HG03571 (cell line): ENCODE measurements around the gene YJEFN3.

Source experiments
- ATAC-seq: cut with Tn5 transposase; IDR thresholded peaks from one replicate; pipeline ENCODE4 v1.9.1; 2021; ENCODE audit not compliant: unreplicated experiment

The YJEFN3 gene

DNA sequence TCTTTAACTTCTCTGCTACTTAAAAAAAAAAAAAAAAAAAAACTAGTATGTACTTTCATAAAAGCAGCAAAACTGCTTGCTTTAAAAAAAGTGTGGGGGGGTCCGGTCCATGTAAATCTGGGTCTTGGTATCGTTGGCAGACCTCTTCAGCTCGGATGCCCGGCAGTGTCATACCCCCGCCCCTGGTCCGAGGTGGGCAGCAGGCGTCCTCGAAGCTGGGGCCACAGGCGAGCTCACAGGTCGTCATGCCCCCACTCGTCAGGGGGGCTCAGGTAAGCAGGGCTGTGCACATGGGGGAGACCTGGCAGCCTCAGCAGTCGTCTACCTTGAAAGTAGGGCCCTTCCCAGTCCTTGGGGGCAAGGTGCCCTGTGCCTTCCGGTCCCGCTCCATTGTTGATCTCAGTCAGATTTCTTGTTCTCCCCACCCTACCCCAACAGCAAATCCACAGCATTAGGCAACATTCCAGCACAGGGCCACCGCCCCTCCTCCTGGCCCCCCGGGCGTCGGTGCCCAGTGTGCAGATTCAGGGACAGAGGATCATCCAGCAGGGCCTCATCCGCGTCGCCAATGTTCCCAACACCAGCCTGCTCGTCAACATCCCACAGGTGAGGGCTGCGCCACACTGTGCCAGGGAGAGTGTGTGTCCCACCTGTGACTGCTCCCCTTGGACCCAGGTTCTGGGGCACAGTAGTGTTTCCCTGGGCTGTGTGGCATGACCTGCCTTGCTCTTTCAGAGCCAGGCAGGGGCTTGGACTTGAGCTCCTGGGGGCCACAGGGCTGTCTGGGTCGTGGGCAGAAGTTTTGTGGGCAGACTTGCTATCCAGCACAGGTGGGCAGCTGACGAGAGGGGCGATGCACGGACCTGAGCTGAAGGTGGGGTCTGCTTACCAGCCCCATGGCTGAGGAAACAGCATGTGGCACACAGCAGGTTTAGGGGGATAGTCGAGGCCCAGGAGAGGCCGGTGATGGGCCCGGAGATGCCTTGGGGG is 32.8 kb upstream of the YJEFN3 start:
- ATAC-seq = no peak

DNA sequence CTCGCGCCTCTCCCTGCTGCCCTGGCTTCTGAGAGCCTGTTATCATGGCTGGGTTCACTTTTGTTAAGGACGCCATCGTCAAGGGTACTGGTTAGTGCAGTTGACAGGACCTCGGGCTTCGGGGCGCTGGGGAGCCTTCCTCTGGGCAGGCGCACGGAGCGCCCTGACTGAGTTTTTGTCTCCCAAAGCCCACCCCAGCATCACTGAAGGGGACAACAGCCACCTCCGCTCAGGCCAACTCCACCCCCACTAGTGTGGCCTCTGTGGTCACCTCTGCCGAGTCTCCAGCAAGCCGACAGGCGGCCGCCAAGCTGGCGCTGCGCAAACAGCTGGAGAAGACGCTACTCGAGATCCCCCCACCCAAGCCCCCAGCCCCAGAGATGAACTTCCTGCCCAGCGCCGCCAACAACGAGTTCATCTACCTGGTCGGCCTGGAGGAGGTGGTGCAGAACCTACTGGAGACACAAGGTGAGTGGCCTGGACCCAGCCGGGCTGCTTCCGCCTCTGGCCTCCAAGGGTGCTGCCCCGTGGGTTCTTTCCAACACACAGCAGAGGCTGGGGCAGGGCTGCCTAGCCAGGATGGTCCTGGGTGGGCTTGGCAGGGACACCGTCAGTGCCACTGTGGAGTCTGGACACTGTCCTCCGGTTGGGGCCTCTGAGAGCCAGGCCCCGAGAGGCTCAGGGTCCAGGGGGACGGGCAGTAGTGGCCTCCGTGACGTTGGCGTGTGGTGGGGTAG is 30.3 kb upstream of the YJEFN3 start:
- no peak for ATAC-seq

DNA sequence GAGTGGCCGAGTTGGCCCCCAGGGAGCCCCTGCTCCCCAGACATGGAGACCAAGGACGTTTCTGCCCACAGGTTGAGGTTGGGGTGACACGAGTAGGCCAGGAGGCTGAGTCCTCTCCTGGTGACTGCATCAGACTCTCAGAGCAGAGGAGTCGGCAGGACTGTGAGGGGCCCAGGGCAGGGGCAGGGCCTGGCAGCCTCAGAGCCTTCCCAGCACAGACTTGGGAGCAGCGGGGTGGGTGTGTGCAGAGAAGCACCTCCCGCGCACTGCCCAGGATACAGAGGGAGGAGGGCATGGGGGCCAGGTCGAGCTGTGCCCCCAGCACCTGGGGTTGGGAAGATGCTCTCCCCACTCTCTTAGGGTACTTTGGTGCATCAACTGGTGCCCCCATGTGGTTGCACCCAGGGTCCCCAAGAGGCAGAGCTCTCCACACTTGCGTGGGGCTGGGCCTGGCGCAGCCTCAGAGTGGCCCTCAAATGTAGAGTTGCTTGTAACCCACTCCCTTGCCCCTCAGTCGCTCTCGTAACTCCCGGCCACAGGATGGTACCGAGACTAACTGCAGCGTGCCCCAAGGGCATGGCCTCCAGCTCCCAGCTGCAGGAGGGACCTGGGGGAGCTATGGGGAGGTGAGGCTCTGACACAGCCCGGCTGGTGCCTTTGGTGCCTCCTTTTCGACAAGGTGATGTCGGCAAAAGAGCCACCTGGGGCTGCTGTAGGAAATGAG is 29.3 kb upstream of the YJEFN3 start:
- no peak for ATAC-seq

DNA sequence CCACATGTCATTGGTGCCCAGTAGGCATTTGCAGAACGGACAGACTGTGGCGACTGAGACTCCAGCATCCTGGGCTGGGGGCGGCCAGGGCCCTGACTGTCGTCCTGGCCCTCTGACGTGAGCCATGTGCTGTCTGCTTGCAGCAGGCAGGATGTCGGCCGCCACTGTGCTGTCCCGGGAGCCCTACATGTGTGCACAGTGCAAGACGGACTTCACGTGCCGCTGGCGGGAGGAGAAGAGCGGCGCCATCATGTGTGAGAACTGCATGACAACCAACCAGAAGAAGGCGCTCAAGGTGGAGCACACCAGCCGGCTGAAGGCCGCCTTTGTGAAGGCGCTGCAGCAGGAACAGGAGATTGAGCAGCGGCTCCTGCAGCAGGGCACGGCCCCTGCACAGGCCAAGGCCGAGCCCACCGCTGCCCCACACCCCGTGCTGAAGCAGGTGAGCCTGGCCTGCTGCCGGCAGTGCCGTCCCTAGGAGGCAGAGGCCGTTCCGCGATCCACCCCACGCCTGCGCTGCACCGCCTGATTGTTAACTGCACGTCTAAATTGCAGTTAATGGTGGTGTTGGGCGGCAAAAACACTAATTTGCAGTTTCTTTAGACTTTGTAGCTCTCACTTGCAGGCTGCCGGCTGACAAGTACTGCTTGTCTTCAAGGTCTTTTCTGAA is 27.6 kb upstream of the YJEFN3 start:
- no peak for ATAC-seq

DNA sequence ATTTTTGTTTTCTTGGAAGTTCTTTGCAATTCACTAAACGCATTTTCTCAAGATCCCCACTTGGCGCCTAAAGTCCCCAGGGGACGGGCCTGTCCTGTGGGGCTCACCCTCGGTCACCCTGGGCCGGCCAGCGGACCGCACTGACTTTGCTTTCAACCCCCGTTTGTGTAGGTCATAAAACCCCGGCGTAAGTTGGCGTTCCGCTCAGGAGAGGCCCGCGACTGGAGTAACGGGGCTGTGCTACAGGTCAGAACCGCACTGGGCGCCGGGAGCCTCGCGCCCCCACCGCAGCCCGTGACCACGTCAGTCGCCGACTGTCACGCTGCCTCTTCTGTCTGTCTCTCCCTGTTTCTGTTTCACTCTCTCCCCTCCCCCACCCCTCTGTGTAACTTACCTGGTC is 26.9 kb upstream of the YJEFN3 start:
- no peak for ATAC-seq

DNA sequence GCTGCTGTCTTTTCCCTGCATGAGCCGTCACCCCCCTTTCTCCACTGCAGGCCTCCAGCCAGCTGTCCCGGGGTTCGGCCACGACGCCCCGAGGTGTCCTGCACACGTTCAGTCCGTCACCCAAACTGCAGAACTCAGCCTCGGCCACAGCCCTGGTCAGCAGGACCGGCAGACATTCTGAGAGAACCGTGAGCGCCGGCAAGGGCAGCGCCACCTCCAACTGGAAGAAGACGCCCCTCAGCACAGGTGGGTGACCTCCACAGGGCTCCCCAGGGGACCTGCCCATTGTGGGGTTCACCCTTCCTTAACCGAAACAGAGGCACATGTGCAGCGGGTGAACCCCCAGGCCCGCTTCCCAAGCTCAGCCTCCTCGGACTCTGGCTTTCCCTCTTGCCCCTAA is 26.4 kb upstream of the YJEFN3 start:
- ATAC-seq = no peak

DNA sequence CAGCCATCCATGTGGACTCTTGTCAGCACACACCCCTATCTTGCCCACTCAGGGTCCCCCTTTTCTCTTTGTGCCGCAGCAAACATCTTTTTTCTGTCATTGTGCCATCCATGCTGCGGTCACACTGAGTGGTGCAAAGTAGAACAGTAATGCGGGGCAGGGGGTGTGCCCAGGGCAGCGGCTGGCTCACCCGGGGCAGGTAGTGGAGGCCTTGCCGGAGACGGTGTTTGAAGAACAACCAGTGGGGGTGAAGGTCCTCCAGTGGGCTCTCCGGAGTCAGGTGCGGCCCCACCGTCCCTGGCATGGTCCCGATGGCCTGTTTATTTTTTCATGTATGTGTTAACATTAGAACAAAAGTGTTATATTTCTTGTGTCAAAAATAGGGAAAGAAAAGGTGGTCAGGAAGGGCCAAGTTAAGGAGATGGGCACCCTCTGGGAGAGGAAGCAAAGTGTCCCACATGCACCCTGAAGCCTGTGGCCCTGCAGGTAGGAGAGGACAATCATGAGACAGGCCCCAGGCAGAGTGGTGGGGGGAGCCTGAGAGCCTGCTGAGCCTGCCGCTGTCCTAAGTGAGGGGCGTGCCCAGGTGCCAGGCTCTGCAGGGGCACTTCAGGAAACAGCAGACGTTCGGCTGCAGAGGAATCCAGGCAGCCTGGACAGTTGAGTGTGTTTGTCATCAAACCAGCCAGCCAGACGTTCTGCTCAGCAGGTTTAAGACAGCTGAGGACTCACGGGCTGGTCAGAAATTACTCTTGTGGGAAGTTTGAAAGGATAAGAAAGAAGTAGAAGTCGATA is 25.7 kb upstream of the YJEFN3 start:
- ATAC-seq = no peak

DNA sequence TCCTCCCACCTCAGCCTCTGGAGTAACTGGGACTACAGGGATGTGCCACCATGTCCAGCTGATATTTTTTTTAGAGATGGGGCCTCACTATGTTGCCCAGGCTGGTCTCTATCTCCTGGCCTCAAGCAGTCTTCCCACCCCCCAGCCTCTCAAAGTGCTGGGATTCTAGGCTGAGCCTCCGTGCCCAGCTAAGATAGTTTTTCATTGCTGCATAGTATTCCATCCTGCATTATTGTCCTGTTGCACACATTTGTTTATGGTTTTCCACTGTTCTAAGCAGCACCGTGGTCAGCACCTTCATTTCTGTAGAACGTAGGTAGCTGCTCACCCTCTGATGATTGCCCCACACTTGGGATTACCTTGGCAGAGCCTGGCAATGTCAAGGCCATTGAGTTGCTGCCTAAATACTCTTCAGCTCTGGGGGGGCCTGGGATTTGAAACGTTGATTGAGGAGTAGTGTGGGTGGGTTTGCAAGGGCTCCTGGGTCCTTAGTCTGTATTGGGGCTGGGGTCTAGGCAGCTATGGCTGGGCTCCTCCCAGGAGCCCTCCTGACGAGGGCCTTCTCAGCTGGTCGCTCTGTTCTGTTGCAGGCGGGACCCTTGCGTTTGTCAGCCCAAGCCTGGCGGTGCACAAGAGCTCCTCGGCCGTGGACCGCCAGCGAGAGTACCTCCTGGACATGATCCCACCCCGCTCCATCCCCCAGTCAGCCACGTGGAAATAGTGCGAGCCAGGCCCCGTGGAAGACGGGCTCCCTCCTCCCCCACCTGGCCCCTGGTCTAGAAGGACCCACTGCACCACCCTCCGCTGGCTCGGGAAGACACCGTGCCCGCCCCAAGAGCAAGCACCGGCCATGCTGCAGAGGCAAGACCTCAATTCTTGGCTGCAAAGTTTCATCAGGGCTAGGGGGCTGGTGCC is 23.7 kb upstream of the YJEFN3 start:
- no peak for ATAC-seq

DNA sequence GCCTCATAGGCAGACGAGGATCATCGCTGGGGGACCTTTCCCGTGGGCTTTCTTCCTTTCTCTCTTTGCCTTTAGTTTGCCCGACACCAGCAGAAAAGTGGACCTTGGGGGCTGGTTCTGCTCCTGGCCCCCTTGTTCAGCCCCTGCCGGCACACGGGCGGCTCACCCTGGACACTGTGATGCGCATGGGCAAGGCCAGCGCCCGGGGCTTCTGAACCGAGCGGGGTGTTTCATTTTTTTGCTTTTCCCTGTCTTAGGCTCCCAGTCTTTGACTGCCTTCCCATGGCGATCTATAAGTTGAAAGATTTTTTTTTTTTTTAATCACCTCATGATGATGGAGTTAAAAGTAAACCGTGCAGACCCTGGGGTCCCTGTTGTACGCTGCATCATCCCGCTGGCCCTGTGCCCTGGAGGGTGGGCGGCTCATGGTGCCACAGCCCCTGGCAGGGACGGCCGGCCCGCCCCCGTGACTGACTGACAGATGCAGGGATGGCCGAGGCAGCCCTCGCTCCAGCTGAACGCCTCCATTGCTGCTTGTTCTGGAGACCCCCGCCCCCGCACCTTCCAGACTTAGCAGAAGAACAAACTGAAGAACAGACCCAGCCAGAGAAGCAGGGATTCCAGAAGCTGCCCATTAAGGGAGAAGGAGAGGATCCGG is 22.9 kb upstream of the YJEFN3 start:
- no peak for ATAC-seq

DNA sequence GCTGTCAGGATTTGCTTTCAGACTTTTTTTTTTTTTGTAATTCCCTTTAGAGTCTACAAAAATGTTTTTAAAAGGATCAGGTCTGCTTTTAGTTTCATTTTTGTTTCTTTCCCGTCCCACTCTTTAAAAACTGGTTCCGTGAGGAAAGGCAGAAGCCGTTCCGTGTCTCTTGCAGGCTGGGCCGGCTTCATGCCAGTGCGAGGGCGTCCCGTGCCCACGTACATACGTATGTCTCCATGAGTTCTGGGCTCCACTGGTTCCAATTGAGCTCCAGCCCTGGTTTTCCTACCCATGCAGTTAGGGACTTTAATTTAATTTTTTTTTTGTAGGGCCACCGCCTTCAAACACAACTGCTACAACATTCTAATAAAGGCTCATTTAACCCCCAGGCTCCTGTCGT is 22.1 kb upstream of the YJEFN3 start:
- no peak for ATAC-seq

DNA sequence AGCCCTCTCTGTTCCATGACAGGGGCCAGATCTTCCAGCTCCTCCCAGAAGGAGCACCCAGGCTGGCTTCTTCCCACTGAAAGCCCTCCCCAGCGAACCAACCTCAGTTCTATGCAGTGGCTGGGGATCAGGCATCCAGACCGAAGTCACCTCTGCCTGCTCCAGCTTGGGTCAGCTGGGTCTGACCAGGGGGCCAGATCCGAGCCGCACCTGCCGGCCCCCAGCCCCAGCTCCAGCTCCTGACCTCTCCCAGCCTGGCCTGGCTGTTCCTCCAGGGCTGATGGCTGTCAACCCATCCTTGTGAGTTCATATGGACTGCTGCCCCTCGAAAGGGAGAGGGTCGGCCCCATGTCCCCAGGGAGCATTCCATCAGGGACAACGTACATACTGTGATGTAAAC is 21.4 kb upstream of the YJEFN3 start:
- no peak for ATAC-seq

DNA sequence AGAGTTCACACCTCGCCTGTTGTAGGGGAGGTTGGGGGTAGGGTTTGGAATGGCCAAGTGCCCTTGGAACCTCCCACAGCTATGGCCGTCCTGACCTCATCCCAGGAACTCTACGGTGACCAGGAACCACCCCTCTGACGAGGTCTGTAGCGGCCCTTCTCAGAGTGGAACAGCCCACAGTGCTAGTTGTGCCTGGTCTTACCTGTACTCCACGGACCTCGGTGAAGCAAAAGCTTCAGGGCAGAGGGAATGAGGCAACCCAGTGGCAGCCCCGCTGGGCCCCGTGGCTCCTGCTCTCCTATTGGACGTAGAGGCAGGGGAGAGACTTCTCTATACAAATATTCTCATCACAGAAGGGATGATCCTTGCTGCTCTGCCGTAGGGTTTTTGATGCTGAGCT is 20.5 kb upstream of the YJEFN3 start:
- ATAC-seq = no peak

DNA sequence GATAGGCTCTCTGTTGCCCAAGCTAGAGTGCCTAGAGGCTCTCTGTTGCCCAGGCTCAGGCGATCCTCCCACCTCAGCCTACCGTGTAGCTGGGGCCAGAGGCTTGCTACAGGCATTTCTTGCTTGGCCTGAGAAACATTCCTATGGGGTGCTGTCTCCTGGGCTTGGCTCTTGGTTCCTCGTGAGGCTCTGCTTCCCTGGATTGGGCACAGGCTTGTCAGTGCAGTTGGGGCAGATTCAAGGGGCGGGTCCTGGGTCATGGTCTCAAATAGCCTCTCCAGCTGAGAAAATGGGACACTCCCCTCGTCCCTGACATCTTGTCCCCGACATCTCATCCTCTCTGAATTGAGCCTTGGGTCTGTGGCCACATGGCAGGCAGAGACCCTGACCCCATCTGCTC is 18.3 kb upstream of the YJEFN3 start:
- no peak for ATAC-seq

DNA sequence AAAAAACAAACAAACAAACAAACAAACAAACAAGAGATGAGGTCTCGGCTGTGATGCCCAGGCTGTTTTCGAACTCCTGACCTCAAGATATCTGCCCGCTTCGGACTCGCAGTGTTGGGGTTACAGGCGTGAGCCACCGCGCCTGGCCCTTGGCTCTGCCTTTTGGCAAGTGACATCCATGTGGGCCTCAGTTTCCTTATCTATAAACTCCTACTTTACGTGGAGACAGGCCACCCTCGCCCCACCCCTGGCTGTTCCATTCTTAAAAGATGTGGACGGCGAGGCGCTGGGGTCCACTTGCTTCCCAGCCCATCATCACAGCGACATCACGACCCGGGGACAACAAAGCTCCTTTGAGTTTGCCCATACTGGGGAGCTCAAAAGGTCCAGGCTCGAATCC is 15.0 kb upstream of the YJEFN3 start:
- ATAC-seq = no peak

DNA sequence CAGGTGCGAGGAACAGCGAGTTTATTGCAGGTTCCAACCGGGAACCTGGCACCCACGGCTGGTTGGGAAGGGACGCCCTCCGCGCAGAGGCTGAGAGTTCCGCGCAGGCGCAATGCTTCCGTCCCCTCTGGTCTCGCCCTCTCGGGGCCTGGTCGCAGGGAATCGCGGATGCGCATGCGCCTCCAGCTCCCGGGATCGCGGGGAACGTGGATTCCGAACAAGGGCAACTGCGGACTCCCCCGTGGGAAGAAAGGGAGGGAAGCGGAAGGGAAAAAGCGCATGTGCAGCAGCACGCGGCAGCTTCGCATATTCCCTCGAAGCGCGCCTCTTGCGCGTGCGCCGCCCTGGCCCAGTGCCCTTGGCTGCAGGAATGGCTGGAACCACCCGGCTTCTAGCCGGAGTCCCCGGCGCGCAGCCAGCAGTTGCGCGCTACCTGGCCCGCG is 14.5 kb upstream of the YJEFN3 start:
- no peak for ATAC-seq

DNA sequence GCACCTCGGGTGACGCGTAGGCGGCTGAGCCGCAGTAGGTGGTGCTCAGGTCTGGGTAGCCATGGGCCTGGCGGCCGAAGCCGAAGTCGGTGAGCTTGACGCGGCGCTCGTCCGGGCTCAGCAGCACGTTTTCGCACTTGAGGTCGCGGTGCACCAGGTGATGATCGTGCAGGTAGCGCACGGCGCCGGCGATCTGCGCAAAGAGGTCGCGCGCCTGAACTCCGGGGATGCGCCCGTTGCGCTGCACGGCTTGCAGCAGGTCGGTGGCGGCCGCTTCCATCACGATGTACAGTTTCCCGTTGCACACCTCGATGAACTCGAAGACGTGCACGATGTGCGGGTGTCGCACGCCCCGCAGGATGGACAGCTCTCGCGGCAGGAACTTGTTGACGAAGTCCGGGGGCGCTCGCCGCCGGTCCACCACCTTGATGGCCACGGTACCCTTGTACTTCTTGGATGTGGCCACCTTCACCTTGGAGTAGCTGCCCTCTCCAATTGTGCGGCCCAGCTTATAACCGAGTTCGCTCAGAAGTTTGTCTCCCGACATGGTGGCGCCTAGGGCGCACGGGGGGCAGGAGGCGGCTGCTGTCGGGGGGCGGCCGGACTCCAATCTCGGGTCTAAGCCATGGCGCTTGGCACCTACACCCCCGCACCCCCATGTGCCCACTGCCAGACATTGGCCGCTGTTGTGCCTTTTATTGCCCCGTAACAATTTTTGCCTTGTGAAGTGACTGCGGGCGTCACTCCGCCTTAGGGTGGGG is 13.7 kb upstream of the YJEFN3 start, which contains the start of gene TSSK6:
Gene TSSK6, minus strand, starts transcription at position 668 of the 761 bp plus-strand sequence. Its CDS starts 121 bp downstream, at position 547.
- ATAC-seq = no peak

DNA sequence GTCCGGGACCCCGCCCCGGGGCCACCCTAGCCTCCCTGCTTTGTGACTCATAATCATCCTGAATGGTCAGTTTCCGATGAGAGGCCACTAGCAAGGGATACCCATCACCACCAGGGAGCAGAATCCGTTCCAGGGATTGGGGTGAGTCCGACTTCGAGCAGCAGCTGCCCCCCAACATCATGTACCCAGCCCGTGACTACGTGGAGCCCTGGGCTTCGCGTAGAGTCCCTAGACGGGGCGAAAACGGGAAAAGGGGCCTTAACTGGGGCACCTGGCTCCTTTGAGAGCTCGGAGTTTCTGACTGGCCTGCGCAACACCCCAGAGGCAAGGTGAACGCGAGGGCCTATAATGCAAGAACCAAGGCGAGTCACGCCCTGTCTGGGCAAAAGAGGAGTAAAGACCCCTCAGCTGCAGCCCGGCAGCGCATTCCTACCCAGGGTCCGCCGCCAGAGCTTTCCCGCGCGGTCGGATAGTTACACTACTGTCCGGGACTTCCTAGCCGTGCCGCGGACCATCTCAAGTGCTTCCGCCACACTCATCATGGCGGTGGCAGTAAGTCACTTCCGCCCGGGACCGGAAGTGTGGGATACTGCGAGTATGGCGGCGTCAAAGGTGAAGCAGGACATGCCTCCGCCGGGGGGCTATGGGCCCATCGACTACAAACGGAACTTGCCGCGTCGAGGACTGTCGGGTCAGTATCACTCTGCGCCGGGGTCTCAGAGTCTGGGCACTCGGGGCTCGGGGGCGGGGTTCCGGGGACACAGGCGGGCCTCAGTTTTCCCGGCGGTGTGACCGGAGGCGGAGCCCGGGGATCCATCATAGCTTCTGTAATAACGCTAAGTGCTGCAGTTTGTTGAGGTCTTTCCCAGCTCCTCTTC is 12.8 kb upstream of the YJEFN3 start, which contains the start of gene NDUFA13:
Gene NDUFA13, plus strand, starts transcription at position 584 of the 878 bp plus-strand sequence. Its CDS starts 14 bp downstream, at position 598.
- peak; percentile 82 for ATAC-seq
